H9 (cell line): ENCODE data around the gene COL5A3. TPM values are rescaled to one million over a fixed set of nuclear protein-coding genes. Genes with fewer than 3 reads are reported as not detected.

Experiments
- DNase-seq: peaks from one replicate; pipeline ENCODE4 v3.0.0-alpha.2; 2017
- H2AFZ ChIP-seq: one replicate; pipeline ENCODE4 v1.6.1; 2013; ENCODE audit warnings: mild to moderate bottlenecking, low read length, control low read depth, moderate library complexity
- H2AK5ac ChIP-seq: 2 replicates; pipeline ENCODE4 v1.6.1; 2013; ENCODE audit warnings: low read length, control low read depth, mixed read lengths; ENCODE audit not compliant: insufficient read length
- H2BK120ac ChIP-seq: one replicate; pipeline ENCODE4 v1.6.1; 2013; ENCODE audit warnings: low read depth, mild to moderate bottlenecking, low read length, control low read depth, inconsistent platforms; ENCODE audit not compliant: poor library complexity, severe bottlenecking
- H2BK12ac ChIP-seq: 2 replicates; pipeline ENCODE4 v1.6.1; 2013; ENCODE audit warnings: low read length, control low read depth, mixed read lengths, low read depth; ENCODE audit not compliant: insufficient read length
- H2BK15ac ChIP-seq: 2 replicates; pipeline ENCODE4 v1.6.1; 2013; ENCODE audit warnings: low read depth, low read length, control low read depth
- H2BK20ac ChIP-seq: one replicate; pipeline ENCODE4 v1.6.1; 2013; ENCODE audit warnings: low read depth, mild to moderate bottlenecking, low read length, control low read depth, inconsistent platforms; ENCODE audit not compliant: poor library complexity, severe bottlenecking
- H2BK5ac ChIP-seq: 2 replicates; pipeline ENCODE4 v1.6.1; 2013; ENCODE audit warnings: low read length, control low read depth, mixed read lengths; ENCODE audit not compliant: insufficient read length
- H3K14ac ChIP-seq: 2 replicates; pipeline ENCODE4 v1.6.1; 2013; ENCODE audit warnings: low read length, control low read depth; ENCODE audit not compliant: insufficient read depth
- H3K18ac ChIP-seq: 2 replicates; pipeline ENCODE4 v1.6.1; 2013; ENCODE audit warnings: low read depth, mild to moderate bottlenecking, mixed read lengths, low read length, control low read depth; ENCODE audit not compliant: insufficient read length
- H3K23ac ChIP-seq: 2 replicates; pipeline ENCODE4 v1.6.1; 2013; ENCODE audit warnings: low read length, control low read depth, mixed read lengths, low read depth; ENCODE audit not compliant: insufficient read length
- H3K23me2 ChIP-seq: 2 replicates; pipeline ENCODE4 v1.6.1; 2013; ENCODE audit warnings: low read depth, mild to moderate bottlenecking, mixed read lengths, low read length, control low read depth; ENCODE audit not compliant: insufficient read length, poor library complexity, severe bottlenecking
- H3K27ac ChIP-seq: 2 replicates; pipeline ENCODE4 v1.5.1; 2013; ENCODE audit warnings: low read length, control low read depth, mixed read lengths, low read depth; ENCODE audit not compliant: insufficient read length
- H3K27me3 ChIP-seq: 2 replicates; pipeline ENCODE4 v1.6.1; 2013; ENCODE audit warnings: low read length, control low read depth, inconsistent platforms; ENCODE audit not compliant: insufficient read depth
- H3K4ac ChIP-seq: 2 replicates; pipeline ENCODE4 v1.6.1; 2013; ENCODE audit warnings: low read depth, mild to moderate bottlenecking, control low read depth, inconsistent platforms, low read length, moderate library complexity
- H3K4me1 ChIP-seq: 2 replicates; pipeline ENCODE4 v1.6.1; 2013; ENCODE audit warnings: low read length, control low read depth, inconsistent platforms; ENCODE audit not compliant: insufficient read depth
- H3K4me2 ChIP-seq: 2 replicates; pipeline ENCODE4 v1.6.1; 2013; ENCODE audit warnings: low read length, control low read depth, mixed read lengths; ENCODE audit not compliant: insufficient read length, insufficient read depth
- H3K56ac ChIP-seq: 2 replicates; pipeline ENCODE4 v1.6.1; 2013; ENCODE audit warnings: low read depth, mild to moderate bottlenecking, mixed read lengths, low read length, control low read depth; ENCODE audit not compliant: insufficient read length
- H3K79me1 ChIP-seq: 2 replicates; pipeline ENCODE4 v1.6.1; 2013; ENCODE audit warnings: low read depth, mild to moderate bottlenecking, moderate library complexity, low read length, control low read depth, inconsistent platforms; ENCODE audit not compliant: insufficient read depth, poor library complexity, severe bottlenecking
- H3K79me2 ChIP-seq: 2 replicates; pipeline ENCODE4 v1.6.1; 2013; ENCODE audit warnings: low read length, control low read depth, inconsistent platforms; ENCODE audit not compliant: insufficient read depth
- H3K9ac ChIP-seq: 2 replicates; pipeline ENCODE4 v1.6.1; 2013; ENCODE audit warnings: low read length, control low read depth, mixed read lengths; ENCODE audit not compliant: insufficient read length; ENCODE audit errors: extremely low read depth
- H3K9me3 ChIP-seq: one replicate; pipeline ENCODE4 v1.6.1; 2013; ENCODE audit warnings: low read depth, low read length, inconsistent platforms; ENCODE audit not compliant: control insufficient read depth
- H3T11ph ChIP-seq: one replicate; pipeline ENCODE4 v1.6.1; 2013; ENCODE audit warnings: mild to moderate bottlenecking, low read length, control low read depth, inconsistent platforms
- H4K20me1 ChIP-seq: one replicate; pipeline ENCODE4 v1.6.1; 2013; ENCODE audit not compliant: control insufficient read depth, insufficient read length, insufficient read depth
- H4K5ac ChIP-seq: 2 replicates; pipeline ENCODE4 v1.6.1; 2013; ENCODE audit warnings: low read depth, mild to moderate bottlenecking, mixed read lengths, low read length, control low read depth; ENCODE audit not compliant: insufficient read length
- H4K8ac ChIP-seq: replicated peaks from 2 replicates; pipeline ENCODE4 v1.6.1; 2013; ENCODE audit warnings: low read length, control low read depth, mixed read lengths, low read depth; ENCODE audit not compliant: insufficient read length
- H4K91ac ChIP-seq: 2 replicates; pipeline ENCODE4 v1.6.1; 2013; ENCODE audit warnings: low read depth, mild to moderate bottlenecking, moderate library complexity, mixed read lengths, low read length, control low read depth; ENCODE audit not compliant: insufficient read length
- H3K27ac Mint-ChIP-seq, 3 experiments: 2 replicates in 2 of 3; 3 replicates in 1 of 3; pipeline ENCODE4 v1.8.0; 2020 to 2021; ENCODE audit warnings: mixed read lengths in 3 of 3, mild to moderate bottlenecking in 1 of 3, moderate library complexity in 1 of 3
- H3K27me3 Mint-ChIP-seq: 2 replicates; pipeline ENCODE4 v1.8.0; 2021; ENCODE audit warnings: low read depth, mild to moderate bottlenecking, moderate library complexity, mixed read lengths
- H3K36me3 Mint-ChIP-seq, 3 experiments: 2 replicates in 2 of 3; 3 replicates in 1 of 3; pipeline ENCODE4 v1.8.0; 2020 to 2021; ENCODE audit warnings: low read depth in 3 of 3, mixed read lengths in 3 of 3; ENCODE audit not compliant: insufficient read depth in 1 of 3
- H3K4me1 Mint-ChIP-seq, 2 experiments: 2 replicates each; pipeline ENCODE4 v1.8.0; 2020; ENCODE audit warnings: mixed read lengths in 2 of 2
- H3K4me3 Mint-ChIP-seq, 2 experiments: 2 replicates in 1 of 2; 3 replicates in 1 of 2; pipeline ENCODE4 v1.8.0; 2020 to 2021; ENCODE audit warnings: mild to moderate bottlenecking in 2 of 2, mixed read lengths in 2 of 2, moderate library complexity in 1 of 2
- H3K9me3 Mint-ChIP-seq, 2 experiments: 2 replicates in 1 of 2; 3 replicates in 1 of 2; pipeline ENCODE4 v1.8.0; 2020; ENCODE audit warnings: mild to moderate bottlenecking in 2 of 2, mixed read lengths in 2 of 2, moderate library complexity in 1 of 2
- CTCF ChIP-seq: fragments of 200-600 bp; sonication (generic); conservative IDR thresholded peaks from 3 replicates; pipeline ENCODE4 v1.8.0; 2021; ENCODE audit warnings: antibody characterized with exemption, mild to moderate bottlenecking
- WGBS: extraction: QIAGEN DNeasy Blood & Tissue Kit; methylation state at CpG from one replicate; pipeline ENCODE4 v1.1.7; 2013; ENCODE audit warnings: missing lambda C conversion rate, low lambda C conversion rate, mixed read lengths; ENCODE audit not compliant: insufficient read length; ENCODE audit errors: extremely low coverage; 5-methylcytosine and 5-hydroxymethylcytosine counted together
- total RNA-seq: library from RNA; stranded (reverse); gene quantifications from 2 replicates; pipeline ENCODE4 v1.2.1, GENCODE V29; 2021

Gene COL5A3
- total RNA-seq, 1 experiment from 2014 or later, result 0.72 TPM

- H3K4me1 Mint-ChIP-seq, result peaks cover 7 to 12% of the 10 kb centered on the region in 2 experiments
- no peak overlapping the region for H3K4me3 Mint-ChIP-seq
- H3K4me2 ChIP-seq, result no peak overlapping the region
- no peaks in the 10 kb centered on the region for H4K20me1 ChIP-seq
- no peak overlapping the region for H3K27ac ChIP-seq
- no peaks in the 10 kb centered on the region for H3K4me1 ChIP-seq
- no peak overlapping the region for H2BK12ac ChIP-seq
- no peak overlapping the region for H2BK15ac ChIP-seq
- TF ChIP-seq CTCF, result no peak
- DNase-seq, result no peak
- H3K18ac ChIP-seq, result no peak overlapping the region
- no peak overlapping the region for H3K4ac ChIP-seq
- no peak overlapping the region for H3K23ac ChIP-seq
- H2BK120ac ChIP-seq, result no peak overlapping the region
- H3K79me2 ChIP-seq, result no peaks in the 10 kb centered on the region
- H3K9ac ChIP-seq, result no peak overlapping the region
- H3K36me3 Mint-ChIP-seq, result no peaks in the 10 kb centered on the region; a peak in 2 of 7 replicates
- H3K56ac ChIP-seq, result no peak overlapping the region
- H4K8ac ChIP-seq, result no peak overlapping the region
- no peak overlapping the region for H4K5ac ChIP-seq
- no peak overlapping the region for H2BK5ac ChIP-seq
- WGBS, result no CpG with 5 or more reads among the region's 8 CpGs
- no peak overlapping the region for H4K91ac ChIP-seq
- H3K14ac ChIP-seq, result no peak overlapping the region
- no peak overlapping the region for H2AFZ ChIP-seq
- peaks cover 59% of the 10 kb centered on the region for H3K27me3 Mint-ChIP-seq
- H3K9me3 Mint-ChIP-seq, result no peaks in the 10 kb centered on the region; a peak in 1 of 5 replicates
- H2AK5ac ChIP-seq, result no peak overlapping the region
- H3K23me2 ChIP-seq, result no peaks in the 10 kb centered on the region
- no peak overlapping the region for H2BK20ac ChIP-seq
- no peak overlapping the region for H3T11ph ChIP-seq
- H3K9me3 ChIP-seq, result no peaks in the 10 kb centered on the region
- H3K27me3 ChIP-seq, result peaks cover 2% of the 10 kb centered on the region; the same call in 1 of the 2 replicates
- H3K27ac Mint-ChIP-seq, result no peak overlapping the region; a peak in 1 of 7 replicates
- H3K79me1 ChIP-seq, result no peaks in the 10 kb centered on the region
These were observed 41.2 kb downstream of the COL5A3 start for GRCh38 chr19:9968820-9969687.
